Calu3 (cell line): Measurements from ENCODE around the gene CDH22. TPM values are rescaled to one million over a fixed set of nuclear protein-coding genes. Genes with fewer than 3 reads are reported as not detected.

Experiments
- BruUV-seq: library from RNA; stranded (reverse); fragments of 400-500 nt; replicated peaks from 2 replicates; lab custom pipeline; 2021; lab: Mats Ljungman, UMichigan
- CTCF ChIA-PET: fragments of 300-600 bp; sonication (Branson Sonifier 250); formaldehyde crosslinking; loops from one replicate; lab custom pipeline; 2022; ENCODE audit warnings: antibody characterized with exemption; lab: Charles Lee
- DNase-seq: peaks from one replicate; pipeline ENCODE4 v3.0.0; 2022
- H3K27ac Mint-ChIP-seq: one replicate; pipeline ENCODE4 v1.8.0; 2022; ENCODE audit warnings: mixed read lengths; ENCODE audit not compliant: unreplicated experiment
- H3K27me3 Mint-ChIP-seq: one replicate; pipeline ENCODE4 v1.8.0; 2022; ENCODE audit warnings: mixed read lengths; ENCODE audit not compliant: unreplicated experiment
- H3K36me3 Mint-ChIP-seq: one replicate; pipeline ENCODE4 v1.8.0; 2022; ENCODE audit warnings: mild to moderate bottlenecking, moderate library complexity, mixed read lengths; ENCODE audit not compliant: insufficient read depth, unreplicated experiment
- H3K4me1 Mint-ChIP-seq: one replicate; pipeline ENCODE4 v1.8.0; 2022; ENCODE audit warnings: mild to moderate bottlenecking, low read depth, mixed read lengths; ENCODE audit not compliant: unreplicated experiment
- H3K4me3 Mint-ChIP-seq: one replicate; pipeline ENCODE4 v1.8.0; 2022; ENCODE audit warnings: mild to moderate bottlenecking, low read depth, moderate library complexity, mixed read lengths; ENCODE audit not compliant: unreplicated experiment
- H3K9me3 Mint-ChIP-seq: one replicate; pipeline ENCODE4 v1.8.0; 2022; ENCODE audit warnings: low read depth, mixed read lengths; ENCODE audit not compliant: unreplicated experiment
- CTCF ChIP-seq: fragments of 200-600 bp; IDR thresholded peaks from one replicate; pipeline ENCODE4 v1.8.0; 2022; ENCODE audit warnings: antibody characterized with exemption; ENCODE audit not compliant: unreplicated experiment
- intact Hi-C: fragments of 100-400 bp; cut with micrococcal nuclease; formaldehyde crosslinking; loops from one replicate; pipeline ENCODE4 v1.10.0; 2022; ENCODE audit not compliant: unreplicated experiment
- total RNA-seq: library from RNA; stranded (reverse); gene quantifications from 2 replicates; pipeline ENCODE4 v1.2.3, GENCODE V29; 2022

CDH22 gene
- total RNA-seq, 1 experiment from 2014 or later, result not detected

GRCh38 chr20:46151936-46152335, 156.4 kb downstream of the CDH22 start:
- Mint-ChIP-seq H3K36me3 (no peaks in the 10 kb centered on the region), H3K9me3 (no peaks in the 10 kb centered on the region), H3K27me3 (peaks cover 78% of the 10 kb centered on the region), H3K4me1 (no peaks in the 10 kb centered on the region), H3K4me3 (no peak overlapping the region), H3K27ac (no peak overlapping the region)
- BruUV-seq, result no TSS peak
- intact Hi-C loops, result no loop called here
- peak; percentile 74 for TF ChIP-seq CTCF
- DNase-seq, result peak; percentile 36
- CTCF ChIA-PET, result no interaction called here

DNA sequence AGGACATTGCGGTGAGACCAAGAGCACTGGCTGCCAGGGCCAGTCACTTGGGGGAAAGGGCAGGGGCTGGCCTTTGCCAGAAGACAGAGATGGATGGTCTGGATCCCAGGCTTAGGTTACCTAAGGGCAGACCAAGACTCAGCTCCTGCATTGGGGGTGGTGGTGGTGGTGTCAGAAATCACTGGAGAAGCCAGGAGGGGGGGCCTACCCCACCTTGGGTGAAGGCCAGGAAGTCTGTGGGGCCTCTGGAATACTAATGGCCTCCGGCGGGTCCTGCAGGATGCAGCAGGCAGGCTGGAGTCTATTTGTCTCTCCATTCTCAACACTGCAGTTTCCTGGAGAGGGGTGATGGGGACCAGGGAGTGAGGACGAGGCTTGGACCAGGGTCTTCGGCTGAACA, 157.4 kb downstream of the CDH22 start:
- no peak for DNase-seq
- Mint-ChIP-seq H3K27me3 (peaks cover 78% of the 10 kb centered on the region), H3K4me3 (no peak overlapping the region), H3K36me3 (no peaks in the 10 kb centered on the region), H3K4me1 (no peaks in the 10 kb centered on the region), H3K9me3 (no peaks in the 10 kb centered on the region), H3K27ac (no peak overlapping the region)
- BruUV-seq, result no TSS peak
- intact Hi-C loops, result no loop called here
- CTCF ChIA-PET, result no interaction called here
- no peak for TF ChIP-seq CTCF

DNA sequence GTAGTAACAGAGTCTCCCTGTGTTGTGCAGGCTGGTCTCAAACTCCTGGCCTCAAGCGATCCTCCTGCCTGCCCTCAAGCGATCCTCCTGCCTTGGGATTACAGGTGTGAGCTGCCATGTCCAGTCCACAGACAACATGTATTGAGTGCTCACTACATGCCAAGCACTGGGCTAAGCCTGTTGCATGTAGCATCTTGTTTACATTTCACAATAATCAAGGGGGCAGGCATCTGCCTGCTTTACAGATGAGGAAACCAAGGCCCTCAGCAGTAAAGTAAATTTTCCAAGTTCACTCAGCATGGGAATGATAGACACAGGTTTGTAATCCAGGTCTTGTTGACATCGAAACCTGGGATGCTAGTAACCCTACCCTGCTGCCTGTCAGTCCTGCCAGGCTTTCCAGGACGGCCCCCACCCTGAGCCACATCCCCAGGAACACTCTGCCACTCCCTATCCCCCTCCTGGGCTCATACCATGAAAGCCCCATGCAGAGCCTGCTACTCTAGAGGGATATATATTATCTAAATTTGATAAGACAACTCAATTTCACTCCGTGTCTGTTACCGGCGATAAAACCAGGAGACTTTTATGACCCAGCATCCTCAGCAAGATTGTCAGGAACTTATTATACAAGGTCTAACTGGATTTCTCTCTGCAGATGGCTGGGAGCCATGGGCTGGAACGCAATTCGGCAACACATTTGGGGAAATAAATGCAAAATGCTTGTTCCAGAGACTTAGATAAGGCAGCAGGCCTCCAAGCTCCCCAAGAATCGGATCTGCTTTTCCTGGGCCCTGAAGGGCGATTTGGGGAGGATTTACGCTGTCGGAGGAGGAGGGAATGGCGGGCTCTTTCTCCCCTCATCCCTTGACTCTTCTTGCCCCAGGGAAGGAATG, 159.7 kb downstream of the CDH22 start:
- no TSS peak for BruUV-seq
- no peaks in the 10 kb centered on the region for H3K9me3 Mint-ChIP-seq

DNA sequence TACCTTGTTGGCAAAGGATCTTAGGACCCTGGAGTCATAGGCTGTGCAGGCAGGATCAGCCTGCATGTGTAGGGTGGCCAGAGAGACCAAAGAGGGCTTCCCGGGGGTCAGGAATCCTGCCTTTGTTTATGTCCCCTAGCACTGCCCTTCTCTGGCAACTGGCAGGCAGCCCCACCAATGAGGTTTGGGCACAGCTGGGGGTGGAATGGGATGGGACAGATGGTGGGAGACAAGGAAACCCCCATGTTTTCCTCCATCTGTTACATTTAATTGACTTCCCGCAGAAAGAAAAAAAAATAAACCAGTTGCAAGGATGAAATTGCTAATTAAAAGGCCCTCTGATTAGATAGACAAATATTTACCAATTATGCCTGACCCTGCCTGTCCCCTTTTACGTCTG, 162.6 kb downstream of the CDH22 start:
- no TSS peak for BruUV-seq
- TF ChIP-seq CTCF, result no peak
- Mint-ChIP-seq H3K27ac (no peak overlapping the region), H3K27me3 (peaks cover 100% of the 10 kb centered on the region), H3K9me3 (no peaks in the 10 kb centered on the region), H3K4me3 (no peak overlapping the region), H3K4me1 (no peaks in the 10 kb centered on the region), H3K36me3 (no peaks in the 10 kb centered on the region)
- intact Hi-C loops, result no loop called here
- CTCF ChIA-PET, result no interaction called here
- DNase-seq, result no peak

More for the DNA sequence above, 159.7 kb downstream of the CDH22 start:
- intact Hi-C loops, result no loop called here
- TF ChIP-seq CTCF, result no peak
- H3K36me3 Mint-ChIP-seq, result no peaks in the 10 kb centered on the region
- H3K27ac Mint-ChIP-seq, result no peak overlapping the region
- no peaks in the 10 kb centered on the region for H3K4me1 Mint-ChIP-seq
- DNase-seq, result no peak
- H3K27me3 Mint-ChIP-seq, result peaks cover 78% of the 10 kb centered on the region
- no peak overlapping the region for H3K4me3 Mint-ChIP-seq
- CTCF ChIA-PET, result interaction anchor here (0.9 to 1.0 kb wide), 2 partner anchors 14 to 15 kb away, joined by 3 to 4 read pairs; no protein-coding TSS in a partner anchor
